A549 (cell line): ENCODE measurements around the gene CLASP2. TPM values are rescaled to one million over a fixed set of nuclear protein-coding genes. Genes with fewer than 3 reads are reported as not detected.

ENCODE experiments used
- ATAC-seq, 2 experiments: fragments of 200-7000 bp in 1 of 2; fragments of >200 bp in 1 of 2; cut with Nextera tagmentation in 1 of 2; cut with Tn5 transposase in 1 of 2; 3 replicates each; pipeline versions ENCODE4 v1.8.0 to v1.9.1; 2018 to 2020; ENCODE audit warnings: mild to moderate bottlenecking in 1 of 2, moderate library complexity in 1 of 2
- CTCF ChIA-PET: fragments of 300-600 bp; sonication (Branson Sonifier 250); formaldehyde crosslinking; extraction: SDS; loops from one replicate; lab custom pipeline; 2021; ENCODE audit warnings: antibody characterized with exemption, inconsistent platforms; lab: Yijun Ruan, JAX
- POLR2A ChIA-PET: fragments of 350-600 bp; formaldehyde crosslinking; extraction: SDS; loops from one replicate; lab custom pipeline; 2021; ENCODE audit warnings: antibody characterized with exemption, inconsistent platforms; lab: Yijun Ruan, JAX
- DNase-seq, 2 experiments: peaks; one replicate each; pipeline versions ENCODE4 v3.0.0 to v3.0.0-alpha.2; 2011 to 2016; ENCODE audit warnings: low read depth in 1 of 2, low spot score in 1 of 2
- FAIRE-seq: peaks from 2 replicates; lab custom pipeline; 2011; peaks lifted over from hg19 to GRCh38; lab: Jason Lieb, UNC
- H3K27ac ChIP-seq, 2 experiments: fragments of >200 bp; sonication (Bioruptor Twin); formaldehyde crosslinking; 3 replicates each; pipeline ENCODE4 v1.5.1; 2016 to 2017
- H3K4me1 ChIP-seq: fragments of >200 bp; sonication (Bioruptor Twin); formaldehyde crosslinking; 3 replicates; pipeline ENCODE4 v1.6.1; 2016
- H3K4me2 ChIP-seq: fragments of >200 bp; sonication (Bioruptor Twin); formaldehyde crosslinking; 3 replicates; pipeline ENCODE4 v1.6.1; 2016
- H3K4me3 ChIP-seq: fragments of >200 bp; sonication (Bioruptor Twin); formaldehyde crosslinking; 3 replicates; pipeline ENCODE4 v1.5.1; 2016
- H3K9me3 ChIP-seq: fragments of >200 bp; sonication (Bioruptor Twin); formaldehyde crosslinking; 3 replicates; pipeline ENCODE4 v1.6.1; 2016
- BCL3 ChIP-seq: fragments of >200 bp; sonication (Bioruptor Twin); formaldehyde crosslinking; IDR thresholded peaks from 3 replicates; pipeline ENCODE4 v1.6.1; 2016
- CBX8 ChIP-seq: fragments of 200-600 bp; sonication (generic); IDR thresholded peaks from 2 replicates; pipeline ENCODE4 v1.6.1; 2016
- CTCF ChIP-seq: fragments of >200 bp; sonication (Bioruptor Twin); formaldehyde crosslinking; IDR thresholded peaks from 3 replicates; pipeline ENCODE4 v1.5.1; 2016
- E2F6 ChIP-seq: IDR thresholded peaks from 2 replicates; pipeline ENCODE4 v1.6.1; 2012; ENCODE audit warnings: low read depth, borderline replicate concordance
- FOSL2 ChIP-seq, 2 experiments: fragments of 450-650 bp in 1 of 2; fragments of >200 bp in 1 of 2; sonication (Bioruptor Twin) in 1 of 2; formaldehyde crosslinking; IDR thresholded peaks; 2 replicates each; pipeline versions ENCODE4 v1.5.0 to v1.6.1; 2016 to 2020; ENCODE audit warnings: mild to moderate bottlenecking in 1 of 2, moderate library complexity in 1 of 2
- GATA3 ChIP-seq: IDR thresholded peaks from 2 replicates; pipeline ENCODE4 v1.6.1; 2012; ENCODE audit warnings: borderline replicate concordance
- HMGXB4 ChIP-seq: fragments of 250-450 bp; sonication (Bioruptor Pico); IDR thresholded peaks from 2 replicates; pipeline ENCODE4 v1.5.0; 2021; ENCODE audit warnings: mild to moderate bottlenecking, moderate library complexity, borderline replicate concordance
- HOXB13 ChIP-seq: fragments of 250-450 bp; sonication (Bioruptor Pico); IDR thresholded peaks from 2 replicates; pipeline ENCODE4 v1.5.0; 2020; ENCODE audit warnings: low read depth, mild to moderate bottlenecking, moderate library complexity
- JUNB ChIP-seq: fragments of >200 bp; sonication (Bioruptor Twin); formaldehyde crosslinking; IDR thresholded peaks from 2 replicates; pipeline ENCODE4 v1.6.1; 2016
- KDM1A ChIP-seq: fragments of 200-600 bp; sonication (generic); IDR thresholded peaks from 2 replicates; pipeline ENCODE4 v1.6.1; 2016; ENCODE audit warnings: low read depth, mild to moderate bottlenecking
- MAFK ChIP-seq: fragments of 450-650 bp; IDR thresholded peaks from 2 replicates; pipeline ENCODE4 v1.6.1; 2014; ENCODE audit not compliant: partially characterized antibody
- MAZ ChIP-seq: fragments of 150-350 bp; IDR thresholded peaks from 2 replicates; pipeline ENCODE4 v1.6.1; 2014; ENCODE audit warnings: antibody characterized with exemption, low read depth, low read length, borderline replicate concordance
- NPAS2 ChIP-seq: fragments of 250-450 bp; sonication (Bioruptor Pico); IDR thresholded peaks from 2 replicates; pipeline ENCODE4 v1.8.0; 2022; ENCODE audit warnings: mild to moderate bottlenecking, moderate library complexity, borderline replicate concordance
- NR3C1 ChIP-seq: fragments of >200 bp; sonication (Bioruptor Twin); formaldehyde crosslinking; IDR thresholded peaks from 3 replicates; pipeline ENCODE4 v1.6.1; 2017
- RAD21 ChIP-seq, 2 experiments: fragments of >200 bp in 1 of 2; sonication (Bioruptor Twin) in 1 of 2; formaldehyde crosslinking in 1 of 2; IDR thresholded peaks in 1 of 2; conservative IDR thresholded peaks in 1 of 2; 2 replicates in 1 of 2; 3 replicates in 1 of 2; pipeline ENCODE4 v1.6.1; 2012 to 2018; ENCODE audit warnings: inconsistent platforms in 1 of 2
- RARB ChIP-seq: fragments of 250-450 bp; sonication (Bioruptor Pico); IDR thresholded peaks from 2 replicates; pipeline ENCODE4 v1.8.0; 2021; ENCODE audit warnings: mild to moderate bottlenecking, moderate library complexity
- REST ChIP-seq: fragments of 200-600 bp; sonication (generic); IDR thresholded peaks from 2 replicates; pipeline ENCODE4 v1.6.1; 2016; ENCODE audit warnings: antibody characterized with exemption, mild to moderate bottlenecking, moderate library complexity
- RFX5 ChIP-seq: fragments of 450-650 bp; IDR thresholded peaks from 2 replicates; pipeline ENCODE4 v1.7.1; 2014; ENCODE audit warnings: antibody characterized with exemption, mild to moderate bottlenecking, moderate library complexity
- RNF2 ChIP-seq: fragments of 200-600 bp; sonication (generic); IDR thresholded peaks from 2 replicates; pipeline ENCODE4 v1.6.1; 2016; ENCODE audit warnings: low read depth, mild to moderate bottlenecking, antibody characterized with exemption, moderate library complexity, borderline replicate concordance
- SREBF2 ChIP-seq: fragments of 450-650 bp; IDR thresholded peaks from 2 replicates; pipeline ENCODE4 v1.6.1; 2014; ENCODE audit warnings: mild to moderate bottlenecking, moderate library complexity
- TP53 ChIP-seq: fragments of 250-450 bp; sonication (Bioruptor Pico); IDR thresholded peaks from 2 replicates; pipeline ENCODE4 v1.5.0; 2021; ENCODE audit warnings: mild to moderate bottlenecking, moderate library complexity
- ZFP36 ChIP-seq: fragments of 450-650 bp; IDR thresholded peaks from 2 replicates; pipeline ENCODE4 v1.6.1; 2014; ENCODE audit warnings: borderline replicate concordance; ENCODE audit not compliant: partially characterized antibody
- WGBS: methylation state at CpG from one replicate; pipeline ENCODE4 v1.1.6; 2017; ENCODE audit errors: missing lambda C conversion rate; 5-methylcytosine and 5-hydroxymethylcytosine counted together
- polyA plus RNA-seq, 4 experiments: library from polyadenylated mRNA; depleted of rRNA in 3 of 4; stranded (reverse); fragments of >200 nt; fragmentation: RNase III in 1 of 4; extraction: RNeasy Plus Mini Kit Qiagen cat#74134 plus additional on column Dnase treatment in 1 of 4; gene quantifications; 2 replicates in 3 of 4; 3 replicates in 1 of 4; pipeline ENCODE4 v1.2.3, GENCODE V29; 2011 to 2017

The CLASP2 gene
- polyA plus RNA-seq, 2 of the 4 experiments (the other 2 are of a cell fraction), result 18.1 to 66.5 TPM

GRCh38 chr3:33579840-33580239, 138.2 kb downstream of the CLASP2 start (continued):
- TF ChIP-seq CTCF, result no peak

GRCh38 chr3:33579178-33579510, 138.9 kb downstream of the CLASP2 start:
- ATAC-seq (no peak; a peak in 1 of 6 replicates), DNase-seq (no peak), FAIRE-seq (no peak)
- H3K4me1 ChIP-seq, result peaks cover 58% of the 10 kb centered on the region
- peak; percentile 67 for TF ChIP-seq MAFK
- no peak for TF ChIP-seq RARB (CRISPR knock-in tag)
- H3K4me3 ChIP-seq, result no peak overlapping the region
- peak overlapping the region; percentile 64 to 69 for H3K27ac ChIP-seq
- WGBS, result 22% methylated on average over 1 of the region's 1 CpG
- H3K9me3 ChIP-seq, result no peaks in the 10 kb centered on the region
- ChIA-PET POLR2A (no interaction called here), CTCF (no interaction called here)
- peak overlapping the region; percentile 76 for H3K4me2 ChIP-seq

GRCh38 chr3:33578325-33579177, 139.5 kb downstream of the CLASP2 start:
- TF ChIP-seq ZFP36, result no peak
- peak; percentile 63 for TF ChIP-seq JUNB
- no peak for TF ChIP-seq E2F6
- no peak for TF ChIP-seq CBX8
- TF ChIP-seq BCL3, result no peak
- TF ChIP-seq MAFK, result peak; percentile 59
- no peak for TF ChIP-seq SREBF2
- peak; percentile 61 for TF ChIP-seq GATA3
- TF ChIP-seq RAD21 (conservative IDR thresholded peaks at IDR 0.05 in 1 of 2, IDR thresholded peaks at IDR 0.05 in 1 of 2), result 0 out of 5 replicates have a peak, but pooled peaks of 1 of the 2 experiments have one; percentile 1
- no peak for TF ChIP-seq RNF2
- no peak for TF ChIP-seq NR3C1
- TF ChIP-seq KDM1A, result no peak
- TF ChIP-seq HMGXB4 (CRISPR knock-in tag), result no peak
- TF ChIP-seq REST, result no peak
- no peak for TF ChIP-seq NPAS2
- no peak for TF ChIP-seq HOXB13
- no peak for TF ChIP-seq RFX5
- TF ChIP-seq TP53 (CRISPR knock-in tag), result no peak
- TF ChIP-seq MAZ, result no peak
- TF ChIP-seq FOSL2 (IDR thresholded peaks at IDR 0.05), result peak; percentile 33; the same call in 1 of the 2 replicates
- TF ChIP-seq FOSL2 (CRISPR knock-in tag; IDR thresholded peaks at IDR 0.05), result peak; percentile 77
- 1% methylated on average over 2 of the region's 2 CpGs for WGBS
- CTCF ChIA-PET, result no interaction called here
- POLR2A ChIA-PET, result no interaction called here
- Histone ChIP-seq H3K4me2 (peak overlapping the region; percentile 76), H3K9me3 (no peaks in the 10 kb centered on the region), H3K4me3 (no peak overlapping the region), H3K4me1 (peaks cover 58% of the 10 kb centered on the region), H3K27ac (peak overlapping the region; percentile 64 to 72; a peak in 5 of 6 replicates)
- FAIRE-seq, result peak; percentile 72
- peak; percentile 10 to 82 for DNase-seq
- peak; percentile 84 to 91 for ATAC-seq
